Loucy (cell line): Measurements from ENCODE around the gene HRH1.

Source experiments
- H2AFZ ChIP-seq: fragments of 200-600 bp; sonication (generic); 2 replicates; pipeline ENCODE4 v1.6.0; 2016; ENCODE audit warnings: antibody characterized with exemption, mild to moderate bottlenecking, low read length, moderate library complexity
- H3F3A ChIP-seq: fragments of 200-600 bp; 2 replicates; pipeline ENCODE4 v1.6.0; 2016; ENCODE audit warnings: antibody characterized with exemption, low read depth, mild to moderate bottlenecking
- H3K27me3 ChIP-seq: fragments of 200-600 bp; sonication (generic); 2 replicates; pipeline ENCODE4 v1.6.1; 2014; ENCODE audit warnings: low read length, mild to moderate bottlenecking; ENCODE audit not compliant: insufficient read depth, poor library complexity, severe bottlenecking
- H3K36me3 ChIP-seq: fragments of 200-600 bp; sonication (generic); 2 replicates; pipeline ENCODE4 v1.6.1; 2016; ENCODE audit warnings: low read length; ENCODE audit not compliant: insufficient read depth
- H3K4me1 ChIP-seq: fragments of 200-600 bp; sonication (generic); 2 replicates; pipeline ENCODE4 v1.5.1; 2014; ENCODE audit warnings: low read length, mild to moderate bottlenecking; ENCODE audit not compliant: insufficient read depth, poor library complexity, severe bottlenecking
- H3K4me2 ChIP-seq: fragments of 200-600 bp; sonication (generic); 2 replicates; pipeline ENCODE4 v1.6.0; 2014; ENCODE audit warnings: antibody characterized with exemption, low read length, low read depth, mild to moderate bottlenecking; ENCODE audit not compliant: poor library complexity, severe bottlenecking
- H3K4me3 ChIP-seq: fragments of 200-600 bp; sonication (generic); 2 replicates; pipeline ENCODE4 v1.5.1; 2014; ENCODE audit warnings: low read length, mild to moderate bottlenecking, mixed read lengths; ENCODE audit not compliant: poor library complexity, severe bottlenecking
- H3K79me2 ChIP-seq: fragments of 200-600 bp; sonication (generic); 2 replicates; pipeline ENCODE4 v1.6.1; 2014; ENCODE audit warnings: low read length; ENCODE audit not compliant: insufficient read depth
- H3K9ac ChIP-seq: fragments of 200-600 bp; sonication (generic); 2 replicates; pipeline ENCODE4 v1.6.0; 2014; ENCODE audit warnings: mild to moderate bottlenecking, low read depth, low read length, moderate library complexity; ENCODE audit not compliant: poor library complexity, severe bottlenecking
- H3K9me2 ChIP-seq: fragments of 200-600 bp; sonication (generic); replicated peaks from 2 replicates; pipeline ENCODE4 v1.6.1; 2016; ENCODE audit warnings: low read depth, low read length, mixed read lengths
- H3K9me3 ChIP-seq: fragments of 200-600 bp; sonication (generic); 2 replicates; pipeline ENCODE4 v1.6.1; 2014; ENCODE audit warnings: mild to moderate bottlenecking, antibody characterized with exemption, low read length, low read depth; ENCODE audit not compliant: insufficient read depth
- H4K20me1 ChIP-seq: fragments of 200-600 bp; sonication (generic); 2 replicates; pipeline ENCODE4 v1.6.0; 2014; ENCODE audit warnings: antibody characterized with exemption, low read length, mild to moderate bottlenecking; ENCODE audit not compliant: insufficient read depth, poor library complexity, severe bottlenecking
- EZH2phosphoT487 ChIP-seq: fragments of 200-600 bp; IDR thresholded peaks from 2 replicates; pipeline ENCODE4 v1.6.1; 2018; ENCODE audit warnings: antibody characterized with exemption, mild to moderate bottlenecking, moderate library complexity, borderline replicate concordance
- TF ChIP-seq, protein P1 (sequence below): fragments of 200-600 bp; sonication (generic); conservative IDR thresholded peaks from 2 replicates; pipeline ENCODE4 v1.5.1; 2014; ENCODE audit warnings: mild to moderate bottlenecking, antibody characterized with exemption, low read length

HRH1 gene

DNA sequence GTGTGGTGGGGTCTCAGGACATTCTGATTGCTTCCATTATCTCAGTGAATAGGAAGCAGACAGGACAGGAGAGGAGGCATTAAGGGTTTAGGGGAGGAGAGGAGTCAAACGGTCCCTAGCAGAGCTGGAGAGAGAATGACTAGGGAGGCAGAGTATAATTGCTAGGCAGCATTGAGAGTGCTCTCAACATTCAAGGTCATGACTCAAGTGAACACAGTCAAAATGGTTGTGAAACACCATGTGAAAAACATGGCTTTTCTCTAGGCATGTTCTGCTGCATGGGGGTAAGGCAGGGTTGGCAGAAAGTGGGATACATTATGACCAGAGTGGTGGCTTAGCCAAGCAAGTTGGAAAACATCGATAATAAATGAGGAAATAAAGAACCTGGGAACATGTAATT lies 19.5 kb upstream of the HRH1 start:
- Histone ChIP-seq H3K9me3 (no peaks in the 10 kb centered on the region), H3K9me2 (no peaks in the 10 kb centered on the region), H2AFZ (no peak overlapping the region), H3K4me1 (peaks cover under 1% of the 10 kb centered on the region), H3K4me2 (no peak overlapping the region), H3F3A (no peaks in the 10 kb centered on the region), H4K20me1 (no peaks in the 10 kb centered on the region), H3K36me3 (no peaks in the 10 kb centered on the region), H3K4me3 (no peak overlapping the region), H3K9ac (no peak overlapping the region), H3K79me2 (no peaks in the 10 kb centered on the region), H3K27me3 (no peaks in the 10 kb centered on the region)
- TF ChIP-seq EZH2phosphoT487, result no peak
- TF ChIP-seq, protein P1, sequence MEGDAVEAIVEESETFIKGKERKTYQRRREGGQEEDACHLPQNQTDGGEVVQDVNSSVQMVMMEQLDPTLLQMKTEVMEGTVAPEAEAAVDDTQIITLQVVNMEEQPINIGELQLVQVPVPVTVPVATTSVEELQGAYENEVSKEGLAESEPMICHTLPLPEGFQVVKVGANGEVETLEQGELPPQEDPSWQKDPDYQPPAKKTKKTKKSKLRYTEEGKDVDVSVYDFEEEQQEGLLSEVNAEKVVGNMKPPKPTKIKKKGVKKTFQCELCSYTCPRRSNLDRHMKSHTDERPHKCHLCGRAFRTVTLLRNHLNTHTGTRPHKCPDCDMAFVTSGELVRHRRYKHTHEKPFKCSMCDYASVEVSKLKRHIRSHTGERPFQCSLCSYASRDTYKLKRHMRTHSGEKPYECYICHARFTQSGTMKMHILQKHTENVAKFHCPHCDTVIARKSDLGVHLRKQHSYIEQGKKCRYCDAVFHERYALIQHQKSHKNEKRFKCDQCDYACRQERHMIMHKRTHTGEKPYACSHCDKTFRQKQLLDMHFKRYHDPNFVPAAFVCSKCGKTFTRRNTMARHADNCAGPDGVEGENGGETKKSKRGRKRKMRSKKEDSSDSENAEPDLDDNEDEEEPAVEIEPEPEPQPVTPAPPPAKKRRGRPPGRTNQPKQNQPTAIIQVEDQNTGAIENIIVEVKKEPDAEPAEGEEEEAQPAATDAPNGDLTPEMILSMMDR, result no peak

DNA sequence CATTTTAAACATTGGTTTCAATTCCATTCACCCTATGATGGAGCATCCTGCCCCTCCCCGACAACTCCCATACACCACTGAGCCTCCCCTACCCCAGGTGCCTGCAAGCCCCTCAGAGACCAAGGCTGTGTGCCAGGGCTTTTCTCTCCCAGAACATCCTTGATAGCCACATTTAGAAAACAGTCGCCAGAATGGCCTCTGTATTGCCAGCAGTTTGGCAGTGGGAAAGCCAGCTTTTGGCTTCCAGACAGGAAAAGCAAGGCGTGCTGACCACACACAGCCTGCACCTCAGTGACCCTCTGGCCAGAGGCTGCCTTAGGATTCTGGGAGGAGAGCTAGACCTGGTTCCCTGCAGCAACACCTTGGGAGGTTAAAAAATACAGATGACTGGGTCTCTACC lies 18.2 kb upstream of the HRH1 start:
- Histone ChIP-seq H3K4me1 (peaks cover 12% of the 10 kb centered on the region), H3K36me3 (no peaks in the 10 kb centered on the region), H3F3A (no peaks in the 10 kb centered on the region), H3K4me2 (no peak overlapping the region), H3K9ac (no peak overlapping the region), H3K4me3 (no peak overlapping the region), H3K9me2 (no peaks in the 10 kb centered on the region), H3K9me3 (no peaks in the 10 kb centered on the region), H2AFZ (no peak overlapping the region), H4K20me1 (no peaks in the 10 kb centered on the region), H3K79me2 (no peaks in the 10 kb centered on the region), H3K27me3 (no peaks in the 10 kb centered on the region)
- TF ChIP-seq, protein P1, result no peak
- TF ChIP-seq EZH2phosphoT487, result no peak

DNA sequence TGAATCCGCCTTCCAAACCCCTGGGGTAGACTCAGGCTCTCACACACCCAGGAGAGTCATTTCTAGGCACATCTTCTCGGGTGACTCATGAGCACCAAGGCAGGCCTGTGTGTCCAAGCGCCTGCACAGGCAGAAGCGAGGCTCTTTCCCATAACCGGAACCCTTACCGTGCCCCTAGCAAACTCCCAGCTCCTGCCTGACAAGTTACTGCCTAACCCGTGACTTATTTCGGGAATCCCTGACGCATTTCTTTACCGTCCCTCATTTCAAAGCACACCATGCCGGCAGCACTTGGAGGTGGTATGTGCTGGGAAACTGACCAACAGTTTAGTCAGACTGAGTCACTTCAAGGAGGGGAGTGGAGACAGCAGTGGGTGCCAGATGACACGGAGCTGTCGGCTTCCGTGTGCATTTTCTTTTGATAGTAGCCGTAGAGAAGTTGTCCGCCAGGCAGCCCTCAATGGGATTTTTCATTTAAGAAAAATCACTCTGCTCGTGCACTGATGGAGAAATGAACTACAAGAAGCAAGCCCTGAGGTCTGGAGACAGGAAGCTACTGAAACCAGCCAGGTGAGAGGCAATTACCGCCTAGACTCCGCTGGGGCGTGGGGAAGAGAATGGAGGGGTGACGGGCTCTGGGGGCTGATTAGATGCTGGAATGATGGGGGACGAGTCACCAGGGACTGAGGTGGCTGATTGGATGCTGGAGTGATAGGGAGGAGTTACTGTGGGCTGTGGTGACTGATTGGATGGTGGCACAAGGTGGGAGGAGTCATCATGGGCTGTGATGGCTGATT lies 17.3 kb upstream of the HRH1 start:
- no peak overlapping the region for H2AFZ ChIP-seq
- H3K4me1 ChIP-seq, result peaks cover 12% of the 10 kb centered on the region
- TF ChIP-seq, protein P1, result no peak
- TF ChIP-seq EZH2phosphoT487, result no peak
- H3K9me2 ChIP-seq, result no peaks in the 10 kb centered on the region
- no peaks in the 10 kb centered on the region for H3K36me3 ChIP-seq
- no peaks in the 10 kb centered on the region for H4K20me1 ChIP-seq
- H3K9ac ChIP-seq, result no peak overlapping the region
- no peaks in the 10 kb centered on the region for H3K9me3 ChIP-seq
- no peaks in the 10 kb centered on the region for H3K27me3 ChIP-seq
- H3K4me3 ChIP-seq, result no peak overlapping the region
- no peaks in the 10 kb centered on the region for H3F3A ChIP-seq
- no peak overlapping the region for H3K4me2 ChIP-seq
- H3K79me2 ChIP-seq, result no peaks in the 10 kb centered on the region
